Islet of Langerhans (tissue), 1 donor: ENCODE measurements around the gene HOMER2.
A peak's percentile ranks its signal among the peaks of the same experiment; 100 is the strongest.

Experiments used
- FAIRE-seq: peaks from one replicate; lab custom pipeline; 2011; peaks lifted over from hg19 to GRCh38; lab: Jason Lieb, UNC

Gene HOMER2

DNA sequence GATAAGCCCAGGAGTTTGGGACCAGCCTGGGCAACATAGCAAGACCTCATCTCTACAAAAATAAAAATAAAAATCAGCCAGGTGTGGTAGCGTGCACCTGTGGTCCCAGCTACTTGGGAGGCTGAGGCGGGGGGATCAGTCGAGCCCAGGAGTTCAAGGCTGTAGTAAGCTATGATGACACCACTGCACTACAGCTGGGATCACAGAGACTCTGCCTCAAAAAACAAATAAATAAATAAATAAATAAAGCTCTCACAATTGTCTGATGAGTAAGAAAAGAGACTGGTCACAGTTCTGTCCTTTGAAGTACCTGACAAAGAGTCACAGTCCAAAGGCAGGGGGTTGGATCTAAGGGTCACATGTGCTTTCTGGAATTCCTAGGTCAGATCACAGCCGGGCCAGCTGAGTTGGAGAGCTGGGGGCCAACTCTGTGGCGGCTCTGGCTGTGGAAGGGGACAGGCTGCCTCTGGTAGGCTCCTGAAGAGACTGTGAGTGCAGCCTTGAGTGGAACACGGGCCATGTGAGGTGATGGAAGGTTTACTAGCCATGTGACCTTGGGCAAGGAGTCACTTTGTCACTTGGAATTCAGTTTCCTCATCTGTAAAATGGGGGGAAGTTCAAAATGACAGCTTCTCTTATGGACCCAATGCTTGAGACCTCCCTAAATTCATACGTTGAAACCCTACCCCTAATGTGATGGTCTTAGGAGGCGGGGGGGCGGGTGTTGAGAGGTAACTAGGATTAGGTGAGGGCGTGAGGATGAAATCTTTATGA lies 95.9 kb downstream of the HOMER2 start:
- no peak for FAIRE-seq

GRCh38 chr15:82855286-82856100 lies 97.0 kb downstream of the HOMER2 start:
- no peak for FAIRE-seq

DNA sequence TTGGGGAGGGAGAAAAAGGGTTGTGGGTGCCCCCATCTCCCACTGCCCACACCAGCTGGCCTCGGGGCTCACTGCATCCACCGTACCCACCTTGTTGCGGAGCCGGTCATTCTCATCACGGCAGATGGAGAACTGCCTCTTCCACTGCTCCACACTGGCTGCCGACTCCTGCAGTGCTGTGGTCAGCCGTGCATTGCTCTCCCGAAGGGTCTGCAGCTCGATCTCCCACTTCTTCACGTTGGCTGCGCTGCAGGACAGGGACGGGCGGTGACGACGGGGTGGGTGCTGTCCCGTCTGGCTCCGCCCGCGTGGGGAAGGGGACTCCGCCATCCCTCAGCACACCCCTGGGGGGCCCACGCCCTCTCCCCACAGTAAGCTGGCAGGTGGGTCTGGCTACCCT lies 98.0 kb downstream of the HOMER2 start:
- no peak for FAIRE-seq

- FAIRE-seq: no peak
These were observed 99.5 kb downstream of the HOMER2 start for GRCh38 chr15:82852941-82853561.

- no peak for FAIRE-seq
These were observed 100.5 kb downstream of the HOMER2 start for GRCh38 chr15:82851981-82852511.

- no peak for FAIRE-seq
These were observed 101.1 kb downstream of the HOMER2 start for GRCh38 chr15:82851306-82851850.

GRCh38 chr15:82850731-82851130 lies 101.8 kb downstream of the HOMER2 start:
- FAIRE-seq: no peak

- FAIRE-seq: no peak
These were observed 102.7 kb downstream of the HOMER2 start for GRCh38 chr15:82849556-82850512.

DNA sequence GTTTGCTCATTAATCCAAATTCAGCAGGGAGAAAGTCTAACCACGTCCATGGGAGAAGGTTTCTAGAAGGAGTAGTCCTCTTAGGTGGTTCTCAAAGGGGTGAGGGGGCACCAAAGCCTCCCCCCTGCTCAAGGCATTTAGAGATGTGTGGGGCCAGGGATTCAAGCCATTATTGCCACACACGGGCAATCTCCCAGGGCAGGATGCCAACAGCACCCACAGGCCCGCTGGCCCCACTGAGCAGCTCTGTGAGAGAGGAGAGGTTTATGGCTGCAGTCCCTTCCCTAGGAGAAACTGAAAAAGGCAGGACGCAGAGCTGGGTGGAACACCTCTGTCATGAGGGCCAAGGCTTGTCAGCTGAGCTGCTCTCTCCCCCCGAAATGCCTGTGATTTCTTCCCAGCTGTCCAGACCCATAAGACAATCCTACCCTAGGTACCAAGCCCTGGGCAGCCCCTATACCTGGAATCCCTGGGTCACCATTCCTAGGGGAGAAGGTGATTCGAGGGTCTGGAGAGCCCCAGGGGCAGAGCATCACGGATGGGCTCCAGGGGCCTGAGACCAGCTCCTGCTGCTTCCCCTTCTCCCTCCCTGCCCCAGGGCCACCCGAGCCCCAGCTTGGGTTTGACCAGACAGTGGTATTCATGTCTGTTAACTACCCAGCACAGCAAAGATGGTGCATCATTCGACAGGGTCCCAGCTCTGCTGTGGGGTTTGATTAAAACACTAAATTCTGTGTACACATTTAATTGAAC lies 104.1 kb downstream of the HOMER2 start:
- FAIRE-seq: no peak

DNA sequence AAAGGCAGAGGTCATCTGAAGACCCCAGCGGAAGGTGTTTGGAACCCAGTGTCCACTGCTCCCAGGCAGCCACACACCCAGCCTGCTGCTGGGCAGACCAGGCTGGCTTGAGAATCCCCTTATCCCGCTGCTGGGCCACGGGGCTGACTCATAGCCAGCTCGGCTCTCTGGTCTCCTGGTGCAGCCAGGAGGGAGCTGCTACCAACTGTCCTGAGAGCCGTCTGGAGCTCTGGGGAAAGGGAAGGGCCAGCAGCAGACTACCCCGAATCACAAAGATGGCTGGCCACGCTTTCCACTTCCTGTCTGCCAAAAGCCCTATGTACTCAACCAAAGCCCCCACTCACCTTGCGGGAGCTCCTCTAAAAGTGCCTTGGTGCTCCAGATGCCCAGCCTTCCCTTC lies 104.8 kb downstream of the HOMER2 start:
- no peak for FAIRE-seq

- no peak for FAIRE-seq
These were observed 105.9 kb downstream of the HOMER2 start for GRCh38 chr15:82846621-82847020.

DNA sequence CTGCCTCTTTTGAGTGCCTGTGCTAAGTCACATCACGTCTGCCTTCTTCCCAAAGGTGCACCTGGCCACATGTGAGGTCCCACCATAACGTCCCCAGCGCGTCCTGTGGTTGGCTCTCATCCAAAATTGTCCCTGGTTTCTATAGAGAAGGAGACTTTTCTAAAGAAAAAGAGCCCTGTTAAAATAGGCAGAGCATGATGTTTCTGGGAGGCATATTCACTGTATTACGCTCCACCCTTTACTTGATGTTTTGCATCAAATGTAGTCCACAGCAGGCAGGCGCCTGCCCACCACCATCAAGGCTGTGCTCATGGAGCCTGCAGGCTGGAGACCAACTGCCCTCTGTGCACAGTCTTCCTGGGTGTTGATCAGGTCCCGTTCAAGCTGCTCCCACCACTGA lies 106.8 kb downstream of the HOMER2 start:
- no peak for FAIRE-seq

GRCh38 chr15:82843566-82843965 lies 109.0 kb downstream of the HOMER2 start:
- FAIRE-seq: no peak

GRCh38 chr15:82840166-82840565 lies 112.4 kb downstream of the HOMER2 start:
- FAIRE-seq: no peak

GRCh38 chr15:82839136-82839535 lies 113.4 kb downstream of the HOMER2 start:
- no peak for FAIRE-seq

DNA sequence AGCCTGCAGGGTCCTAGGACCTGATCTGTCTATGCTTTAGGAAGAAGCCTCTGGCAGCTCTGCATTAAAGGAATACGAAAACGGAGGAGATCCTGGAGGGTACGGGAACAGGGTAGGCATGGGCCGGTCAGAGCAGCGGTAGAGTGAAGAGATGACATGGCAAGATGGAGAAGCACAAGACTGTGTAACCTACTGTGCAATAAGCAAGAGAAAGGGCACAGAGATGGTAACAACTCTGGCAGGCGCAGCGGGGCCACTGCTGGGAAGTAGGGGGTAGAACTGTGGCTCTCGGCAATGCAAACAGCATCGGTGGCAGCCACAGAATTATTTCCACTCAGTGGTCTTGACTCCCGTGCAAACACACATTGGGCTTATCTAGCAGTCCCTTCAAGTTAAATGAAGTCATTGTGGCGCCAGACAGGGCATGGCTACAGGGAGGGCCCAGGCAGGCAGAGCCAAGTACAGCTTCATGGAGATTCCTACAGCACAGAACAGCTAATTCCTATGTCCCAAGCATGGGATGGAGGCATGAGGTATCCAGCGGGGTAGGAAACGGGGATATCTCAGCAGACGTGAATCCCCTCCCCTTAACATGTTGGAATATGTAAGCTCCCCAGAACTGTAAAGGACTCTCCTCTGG lies 114.3 kb downstream of the HOMER2 start:
- no peak for FAIRE-seq

DNA sequence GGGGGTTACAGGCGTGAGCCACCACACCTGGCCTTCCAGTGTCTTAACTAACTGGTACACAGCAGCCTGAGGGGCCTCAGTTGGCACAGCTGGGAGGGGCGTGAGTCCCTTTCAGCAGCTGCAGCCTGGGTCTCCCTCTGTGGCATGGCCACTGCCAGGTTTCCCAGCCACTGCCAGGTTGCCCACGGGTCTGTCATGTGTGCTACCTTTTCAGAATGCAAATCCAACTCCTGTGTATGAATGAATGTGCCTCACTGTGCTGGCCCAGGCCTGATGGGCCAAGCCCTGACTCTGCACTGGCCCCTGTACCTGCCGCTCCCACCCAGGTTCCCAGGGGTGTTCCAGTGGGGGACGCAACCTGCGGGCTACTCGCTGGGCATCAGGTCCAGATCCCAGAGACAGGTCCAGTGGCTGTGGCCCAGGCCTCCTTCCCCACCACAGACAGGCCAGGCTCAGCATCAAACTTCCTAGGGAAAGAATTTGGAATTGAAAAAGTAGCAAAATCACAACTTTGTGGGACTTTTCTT lies 117.1 kb downstream of the HOMER2 start:
- no peak for FAIRE-seq

- FAIRE-seq: no peak
These were observed 119.2 kb downstream of the HOMER2 start for GRCh38 chr15:82833362-82833682.

DNA sequence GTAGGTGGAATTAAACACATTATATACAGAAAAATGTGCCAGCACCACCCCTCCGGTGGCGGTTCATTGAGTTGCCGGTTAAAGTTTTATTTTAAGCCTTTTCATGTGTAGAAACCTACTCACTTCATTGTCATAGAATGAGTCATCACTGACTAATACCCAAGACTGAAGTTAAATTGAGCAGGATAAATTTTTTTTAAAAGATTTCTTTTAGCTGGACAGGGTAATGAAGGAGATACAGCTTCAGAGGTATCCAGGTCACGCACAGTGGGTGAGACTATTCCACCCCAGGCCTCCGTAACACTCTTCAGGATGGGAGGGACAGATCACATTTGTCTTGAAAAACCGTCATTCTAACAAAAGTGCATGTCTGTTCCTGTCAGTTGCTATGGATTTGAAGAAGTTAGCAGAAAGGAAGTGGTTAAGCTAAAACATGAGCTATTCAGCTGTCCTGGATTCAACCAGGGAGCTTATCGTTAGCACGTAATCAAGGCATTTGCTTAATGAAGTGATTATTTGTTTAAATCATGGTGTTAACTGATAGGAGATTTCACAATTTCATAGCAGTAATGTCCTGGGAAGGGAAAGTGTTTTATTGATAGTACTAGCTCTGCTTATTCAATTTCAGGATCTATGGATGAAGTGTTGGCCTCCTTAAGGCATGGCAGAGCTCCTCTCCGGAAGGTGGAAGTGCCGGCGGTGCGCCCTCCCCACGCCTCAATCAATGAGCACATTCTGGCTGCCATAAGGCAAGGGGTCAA lies 119.7 kb downstream of the HOMER2 start:
- peak; percentile 99 for FAIRE-seq
